GM19239 (cell line): Measurements from ENCODE around the gene LHFPL6.
"Not testable (repeated sequence)": the region's sequence is repeated elsewhere in the genome, so short reads cannot be mapped to it uniquely, and the experiment has no call there.

ENCODE experiments used
- DNase-seq: peaks from one replicate; pipeline ENCODE4 v3.0.0; 2011; ENCODE audit warnings: low spot score; ENCODE audit not compliant: insufficient read length
- FAIRE-seq: peaks from 2 replicates; lab custom pipeline; 2011; peaks lifted over from hg19 to GRCh38; lab: Jason Lieb, UNC

The LHFPL6 gene

GRCh38 chr13:39370554-39370953, 232.4 kb downstream of the LHFPL6 start:
- FAIRE-seq (no peak), DNase-seq (no peak)

GRCh38 chr13:39370048-39370447, 232.9 kb downstream of the LHFPL6 start:
- FAIRE-seq (no peak), DNase-seq (no peak)

GRCh38 chr13:39369161-39369890, 233.7 kb downstream of the LHFPL6 start:
- FAIRE-seq, result no peak
- DNase-seq, result no peak

- no peak for FAIRE-seq
These were observed 237.1 kb downstream of the LHFPL6 start for GRCh38 chr13:39365879-39366278.

GRCh38 chr13:39364947-39365468, 238.0 kb downstream of the LHFPL6 start:
- no peak for DNase-seq

More at GRCh38 chr13:39365879-39366278, 237.1 kb downstream of the LHFPL6 start:
- DNase-seq, result no peak

GRCh38 chr13:39363382-39363772, 239.6 kb downstream of the LHFPL6 start:
- DNase-seq (no peak), FAIRE-seq (no peak)

More at GRCh38 chr13:39364947-39365468, 238.0 kb downstream of the LHFPL6 start:
- no peak for FAIRE-seq

GRCh38 chr13:39362652-39363381, 240.2 kb downstream of the LHFPL6 start:
- FAIRE-seq (no peak), DNase-seq (no peak)

GRCh38 chr13:39353988-39354387, 249.0 kb downstream of the LHFPL6 start:
- no peak for DNase-seq
- no peak for FAIRE-seq

- FAIRE-seq (no peak), DNase-seq (no peak)
These were observed 252.5 kb downstream of the LHFPL6 start for GRCh38 chr13:39350461-39350881.

- FAIRE-seq, result no peak
- DNase-seq, result no peak
These were observed 253.5 kb downstream of the LHFPL6 start for GRCh38 chr13:39349391-39349960.

- FAIRE-seq, result no peak
- no peak for DNase-seq
These were observed 254.8 kb downstream of the LHFPL6 start for GRCh38 chr13:39347926-39348901.

- FAIRE-seq, result no peak
- DNase-seq, result no peak
These were observed 257.0 kb downstream of the LHFPL6 start for GRCh38 chr13:39345982-39346381.

- no peak for FAIRE-seq
- no peak for DNase-seq
These were observed 261.7 kb downstream of the LHFPL6 start for GRCh38 chr13:39341251-39341650.

GRCh38 chr13:39338114-39338513, 264.9 kb downstream of the LHFPL6 start:
- not testable (repeated sequence) for FAIRE-seq, DNase-seq

GRCh38 chr13:39336937-39337336, 266.1 kb downstream of the LHFPL6 start:
- no peak for FAIRE-seq
- no peak for DNase-seq

GRCh38 chr13:39336207-39336606, 266.8 kb downstream of the LHFPL6 start:
- DNase-seq (no peak), FAIRE-seq (no peak)

GRCh38 chr13:39335721-39336120, 267.3 kb downstream of the LHFPL6 start:
- no peak for FAIRE-seq
- DNase-seq, result no peak

- FAIRE-seq (no peak), DNase-seq (no peak)
These were observed 272.5 kb downstream of the LHFPL6 start for GRCh38 chr13:39330504-39330903.

- no peak for DNase-seq
- FAIRE-seq, result no peak
These were observed 273.8 kb downstream of the LHFPL6 start for GRCh38 chr13:39329182-39329639.

- no peak for FAIRE-seq
- no peak for DNase-seq
These were observed 275.9 kb downstream of the LHFPL6 start for GRCh38 chr13:39327172-39327479.
